Ramos (cell line): ENCODE results near the gene BLTP1.
"Not testable (repeated sequence)": the region's sequence is repeated elsewhere in the genome, so short reads cannot be mapped to it uniquely, and the experiment has no call there.

Experiments used
- in situ Hi-C: fragments of 300-500 bp; cut with MboI; formaldehyde crosslinking; loops from one replicate; pipeline ENCODE4 v1.14.3; 2022; ENCODE audit warnings: low sequenced_read_pairs; ENCODE audit not compliant: unreplicated experiment

BLTP1 gene

DNA sequence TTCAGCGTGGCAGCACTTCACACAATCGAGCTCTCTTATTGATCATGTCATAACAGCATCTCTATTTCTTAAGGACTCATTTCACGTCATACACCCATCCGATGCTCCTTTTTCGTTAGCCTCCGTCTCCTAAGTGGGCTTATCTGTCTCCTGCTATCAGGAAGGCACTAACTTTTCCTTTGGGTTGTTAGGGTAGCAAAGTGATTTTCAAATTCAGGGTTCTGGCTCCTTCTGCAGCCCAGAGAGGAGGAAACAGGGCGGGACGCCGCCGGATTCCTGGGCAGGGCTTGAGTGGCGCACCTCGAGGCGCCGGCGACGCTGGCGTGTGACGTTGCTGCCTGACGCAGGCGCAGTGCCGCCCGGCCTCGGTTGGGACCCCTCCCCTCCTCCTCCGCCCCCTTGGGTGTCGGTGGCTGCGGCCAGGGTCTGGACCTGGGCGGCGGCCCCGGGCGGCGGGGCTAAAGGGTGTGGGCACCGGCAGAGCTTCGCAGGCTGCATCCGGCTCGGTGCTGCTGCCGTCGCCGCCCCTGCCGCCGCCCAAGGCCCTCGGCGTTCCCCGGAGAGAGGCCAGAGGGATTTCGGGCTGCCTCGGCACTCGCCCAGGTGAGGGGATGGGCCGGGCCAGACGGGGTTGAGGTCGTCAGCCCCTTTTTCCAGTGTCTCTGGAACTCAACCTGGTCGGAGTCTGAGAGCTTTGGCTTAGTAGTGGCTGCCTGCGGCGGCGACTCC, at the start of gene BLTP1:
Gene BLTP1 (plus strand): TSS at position 350 of the 729 bp plus-strand sequence. CDS start 18,317 bp downstream, outside the sequence.
- in situ Hi-C loops, result no loop called here

DNA sequence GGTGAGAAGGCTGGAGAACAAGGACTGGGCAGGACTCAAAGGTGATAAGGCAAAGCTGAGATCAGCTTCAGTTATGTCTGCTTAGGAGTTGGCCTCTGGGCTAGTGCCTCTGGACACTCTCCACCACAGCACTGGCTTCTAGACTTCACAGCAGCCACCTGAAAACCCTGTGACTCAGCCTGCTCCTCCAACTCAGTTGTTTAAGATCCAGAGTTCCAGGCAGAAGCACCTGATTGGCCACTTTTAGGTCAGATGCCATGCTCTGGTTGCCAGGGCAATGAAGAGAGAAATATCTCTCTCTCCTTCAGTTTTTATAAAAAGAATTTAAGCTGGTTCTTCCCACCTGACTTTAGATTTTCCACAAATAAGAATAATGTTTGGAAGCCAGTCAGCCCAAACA, 47.9 kb upstream of the BLTP1 start:
- in situ Hi-C loops, result no loop called here

DNA sequence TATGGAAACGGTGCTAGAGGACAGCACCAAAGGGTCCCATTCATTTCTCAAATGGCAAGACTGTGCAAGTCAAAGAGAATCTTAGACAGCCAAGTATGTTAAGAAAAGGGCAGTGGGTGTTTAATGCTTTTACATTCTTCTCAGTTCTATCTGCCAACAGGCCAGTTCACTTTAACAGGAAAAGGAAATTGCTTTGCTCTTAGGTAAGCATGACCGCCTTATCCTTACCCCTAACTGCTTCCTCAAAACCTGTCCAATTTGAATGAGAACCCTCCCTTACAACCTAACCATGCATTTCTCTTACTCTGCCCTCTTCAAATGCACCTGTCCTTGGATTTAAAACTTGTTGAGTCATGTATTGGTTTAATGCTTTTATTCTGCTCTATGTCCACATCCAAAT, 44.5 kb upstream of the BLTP1 start:
- in situ Hi-C loops, result no loop called here

DNA sequence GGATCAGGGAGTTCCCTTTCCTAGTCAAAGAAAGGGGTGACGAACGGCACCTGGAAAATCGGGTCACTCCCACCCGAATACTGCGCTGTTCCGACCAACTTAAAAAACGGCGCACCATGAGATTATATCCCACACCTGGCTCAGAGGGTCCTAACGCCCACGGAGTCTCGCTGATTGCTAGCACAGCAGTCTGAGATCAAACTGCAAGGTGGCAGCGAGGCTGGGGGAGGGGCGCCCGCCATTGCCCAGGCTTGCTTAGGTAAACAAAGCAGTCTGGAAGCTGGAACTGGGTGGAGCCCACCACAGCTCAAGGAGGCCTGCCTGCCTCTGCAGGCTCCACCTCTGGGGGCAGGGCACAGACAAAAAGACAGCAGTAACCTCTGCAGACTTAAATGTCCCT, 41.8 kb upstream of the BLTP1 start:
- in situ Hi-C loops, result not testable (repeated sequence)

GRCh38 chr4:122117743-122118142, 34.4 kb upstream of the BLTP1 start:
- in situ Hi-C loops, result no loop called here

GRCh38 chr4:122118243-122118642, 33.9 kb upstream of the BLTP1 start:
- in situ Hi-C loops, result no loop called here

GRCh38 chr4:122119739-122120138, 32.4 kb upstream of the BLTP1 start:
- in situ Hi-C loops, result no loop called here

GRCh38 chr4:122121593-122121992, 30.5 kb upstream of the BLTP1 start:
- in situ Hi-C loops, result no loop called here

- in situ Hi-C loops, result no loop called here
These were observed 30.0 kb upstream of the BLTP1 start for GRCh38 chr4:122122083-122122482.

GRCh38 chr4:122129061-122129460, 23.1 kb upstream of the BLTP1 start:
- in situ Hi-C loops, result no loop called here

- in situ Hi-C loops, result no loop called here
These were observed 20.5 kb upstream of the BLTP1 start for GRCh38 chr4:122131562-122132157.

DNA sequence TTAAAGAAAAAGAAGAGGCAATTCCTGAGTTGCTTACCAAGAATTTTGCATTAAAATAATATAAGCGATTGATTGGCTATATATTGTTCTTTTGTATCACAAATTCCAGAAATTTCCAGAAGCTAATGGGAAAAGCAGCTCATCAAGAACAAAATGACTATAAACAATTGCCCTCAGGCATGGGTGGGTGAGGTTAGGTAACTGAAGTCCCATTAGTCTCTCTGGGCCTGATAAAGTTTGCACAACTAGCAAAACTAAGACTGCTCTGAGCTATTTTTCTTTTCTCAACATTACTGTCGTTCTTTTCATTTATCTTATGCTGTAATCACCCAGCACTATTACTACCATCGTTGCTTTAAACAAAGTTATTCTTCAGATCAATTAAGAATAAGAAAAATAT, 19.2 kb upstream of the BLTP1 start:
- in situ Hi-C loops, result no loop called here

DNA sequence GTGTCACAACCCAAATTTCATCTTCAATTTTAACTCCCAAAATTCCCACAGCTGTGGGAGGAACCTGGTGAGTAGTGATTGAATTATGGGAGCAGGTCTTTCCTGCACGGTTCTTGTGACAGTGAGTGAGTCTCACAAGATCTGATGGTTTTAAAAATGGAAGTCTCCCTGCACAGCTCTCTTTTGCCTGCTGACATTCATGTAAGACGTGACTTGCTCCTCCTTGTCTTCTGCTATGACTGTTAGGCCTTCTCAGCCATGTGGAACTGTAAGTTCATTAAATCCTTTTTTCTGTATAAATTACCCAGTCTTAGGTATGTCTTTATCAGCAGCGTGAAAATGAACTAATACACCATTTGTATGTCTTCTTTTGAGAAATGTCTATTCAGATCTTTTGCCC, 13.0 kb upstream of the BLTP1 start:
- in situ Hi-C loops, result no loop called here

DNA sequence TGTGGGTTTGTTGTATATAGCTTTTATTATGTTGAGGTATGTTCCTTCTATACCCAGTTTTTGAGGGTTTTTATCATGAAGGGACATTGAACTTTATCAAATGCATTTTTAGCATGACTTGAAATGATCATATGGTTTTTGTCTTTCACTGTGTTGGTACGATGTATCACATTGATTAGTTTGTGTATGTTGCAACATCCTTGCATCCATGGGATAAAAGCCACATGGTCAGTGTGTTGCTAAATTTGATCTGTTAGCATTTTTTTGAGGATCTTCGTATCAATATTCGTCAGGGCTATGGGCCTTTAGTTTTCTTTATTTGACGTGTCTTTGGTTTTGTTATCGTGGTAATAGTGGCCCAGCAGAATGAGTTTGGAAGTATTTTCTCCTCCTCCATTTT, 11.3 kb upstream of the BLTP1 start:
- in situ Hi-C loops, result no loop called here

DNA sequence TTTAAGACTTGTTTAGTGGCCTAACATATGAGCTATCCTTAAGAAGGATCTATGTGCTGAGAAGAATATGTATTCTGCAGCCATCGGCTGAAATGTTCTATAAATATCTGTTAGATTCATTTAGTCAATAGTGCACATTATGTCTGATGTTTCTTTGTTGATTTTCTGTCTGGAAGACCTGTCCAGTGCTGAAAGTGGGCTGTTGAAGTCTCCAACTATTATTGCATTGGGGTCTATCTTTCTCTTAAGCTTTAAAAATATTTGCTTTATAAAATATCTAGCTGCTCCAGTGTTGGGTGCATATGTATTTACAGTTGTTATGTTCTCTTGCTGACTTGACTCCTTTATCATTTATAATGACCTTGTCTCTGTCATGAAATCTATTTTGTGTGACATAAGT, 9.4 kb upstream of the BLTP1 start:
- in situ Hi-C loops, result no loop called here

DNA sequence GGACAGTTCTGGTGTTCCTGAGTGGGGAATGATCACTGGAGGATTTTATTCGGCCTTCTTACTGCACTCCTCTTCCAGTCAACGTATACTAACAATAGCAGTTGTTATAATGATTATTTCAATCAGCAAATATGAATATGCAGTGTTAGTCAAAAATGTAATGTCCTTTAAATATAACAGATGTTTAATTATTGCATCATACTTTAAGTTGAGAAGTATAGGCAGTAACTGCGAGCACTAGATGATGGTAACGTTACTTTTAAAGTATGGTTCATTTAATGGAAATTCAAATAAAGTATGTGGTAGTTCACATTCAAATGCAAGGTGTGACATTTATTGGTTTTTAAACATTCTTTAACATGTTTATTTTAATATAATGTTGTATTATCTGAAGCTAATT, 5.5 kb upstream of the BLTP1 start:
- in situ Hi-C loops, result no loop called here

DNA sequence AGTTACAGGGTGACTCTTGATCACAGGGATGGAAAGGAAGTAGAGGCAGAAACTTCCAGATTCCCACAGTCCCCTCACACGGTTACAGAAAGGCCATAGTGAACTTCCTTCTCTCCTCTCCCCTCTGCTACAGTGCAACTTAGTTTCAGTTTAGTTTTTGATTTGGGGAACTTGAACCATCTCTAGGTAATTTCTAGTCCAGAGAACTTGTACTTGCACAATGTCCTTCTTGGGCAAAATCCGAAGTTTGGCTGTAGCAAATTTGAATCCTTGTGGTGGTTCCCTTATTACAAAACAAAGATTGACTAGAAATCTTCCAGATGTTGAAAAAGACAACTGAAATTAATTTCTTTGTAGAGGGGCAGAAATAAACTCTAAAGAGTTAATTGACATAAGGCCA, 1.2 kb upstream of the BLTP1 start:
- in situ Hi-C loops, result no loop called here

GRCh38 chr4:122152711-122153226, 638 bp downstream of the BLTP1 start:
- in situ Hi-C loops, result no loop called here

GRCh38 chr4:122156819-122157218, 4.7 kb downstream of the BLTP1 start:
- in situ Hi-C loops, result no loop called here

DNA sequence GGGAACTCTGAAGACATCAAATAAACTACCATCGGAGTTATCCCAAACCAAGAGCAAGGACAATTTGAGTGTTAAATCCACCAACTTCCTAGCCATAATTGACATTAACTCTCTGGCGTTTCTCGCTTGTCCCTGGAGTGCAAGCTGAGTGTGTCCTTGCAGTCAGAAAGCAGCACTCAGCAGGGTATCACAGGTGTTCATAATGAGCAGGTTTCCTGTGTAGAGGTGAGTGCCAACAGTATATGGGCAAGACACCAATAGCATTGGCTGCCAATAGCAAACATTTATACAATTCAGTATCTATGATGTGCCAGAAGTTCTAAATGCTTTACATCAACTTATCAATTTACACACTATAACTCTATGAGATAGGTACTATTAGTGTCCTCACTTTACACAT, 11.2 kb downstream of the BLTP1 start:
- in situ Hi-C loops, result no loop called here

GRCh38 chr4:122163767-122164166, 11.6 kb downstream of the BLTP1 start:
- in situ Hi-C loops, result no loop called here

DNA sequence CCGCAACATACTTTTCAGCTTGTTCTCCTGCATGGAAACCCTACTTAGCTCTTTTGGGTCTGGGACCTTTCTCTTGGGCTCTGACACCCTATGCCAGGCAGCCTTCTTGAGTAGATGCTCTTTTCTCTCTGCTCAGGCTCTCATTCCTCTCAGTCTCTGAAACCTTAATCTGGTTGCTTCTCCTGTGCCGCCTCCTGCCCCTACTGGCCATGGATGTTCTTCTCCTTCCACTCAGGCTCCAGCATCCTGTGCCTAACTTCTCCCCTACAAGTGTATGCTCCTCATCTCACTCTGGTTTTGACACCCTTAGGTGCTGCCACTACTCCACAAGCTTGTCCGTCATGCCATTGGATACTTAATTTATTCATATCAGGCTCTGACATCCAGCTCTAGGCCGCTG, 15.2 kb downstream of the BLTP1 start:
- in situ Hi-C loops, result no loop called here
